Progenitor cell of endocrine pancreas (in vitro differentiated cells): ENCODE data around the gene OSM. TPM values are rescaled to one million over a fixed set of nuclear protein-coding genes. Genes with fewer than 3 reads are reported as not detected.
"Not testable (repeated sequence)": the region's sequence is repeated elsewhere in the genome, so short reads cannot be mapped to it uniquely, and the experiment has no call there.

ENCODE experiments used
- DNase-seq: peaks from one replicate; pipeline ENCODE4 v3.0.0; 2021; ENCODE audit warnings: low spot score; ENCODE audit not compliant: unreplicated experiment
- H3K27ac Mint-ChIP-seq: 2 replicates; pipeline ENCODE4 v1.8.0; 2021; ENCODE audit warnings: mild to moderate bottlenecking, moderate library complexity, mixed read lengths
- H3K27me3 Mint-ChIP-seq: 2 replicates; pipeline ENCODE4 v1.8.0; 2021; ENCODE audit warnings: mixed read lengths
- H3K36me3 Mint-ChIP-seq: 2 replicates; pipeline ENCODE4 v1.8.0; 2022; ENCODE audit warnings: mixed read lengths; ENCODE audit not compliant: insufficient read depth
- H3K4me1 Mint-ChIP-seq: 2 replicates; pipeline ENCODE4 v1.8.0; 2021; ENCODE audit warnings: low read depth, mixed read lengths
- H3K4me3 Mint-ChIP-seq: 2 replicates; pipeline ENCODE4 v1.8.0; 2021; ENCODE audit warnings: low read depth, mild to moderate bottlenecking, moderate library complexity, mixed read lengths
- H3K9me3 Mint-ChIP-seq: 2 replicates; pipeline ENCODE4 v1.8.0; 2021; ENCODE audit warnings: low read depth, mixed read lengths
- CTCF ChIP-seq: fragments of 200-600 bp; sonication (generic); IDR thresholded peaks from one replicate; pipeline ENCODE4 v1.5.0; 2021; ENCODE audit warnings: antibody characterized with exemption, mild to moderate bottlenecking; ENCODE audit not compliant: unreplicated experiment
- total RNA-seq: library from RNA; stranded (reverse); gene quantifications from 2 replicates; pipeline ENCODE4 v1.2.1, GENCODE V29; 2021

OSM gene
- total RNA-seq, 1 donor from 2014 or later, result not detected

- Mint-ChIP-seq H3K27me3 (peaks cover 18% of the 10 kb centered on the region), H3K4me3 (no peak overlapping the region), H3K36me3 (no peaks in the 10 kb centered on the region), H3K4me1 (peaks cover 10% of the 10 kb centered on the region), H3K9me3 (no peaks in the 10 kb centered on the region), H3K27ac (peak overlapping the region; percentile 34)
- DNase-seq, result no peak
- no peak for TF ChIP-seq CTCF
Observed at GRCh38 chr22:30234786-30235470, 31.7 kb downstream of the OSM start.

GRCh38 chr22:30234325-30234724 is 32.3 kb downstream of the OSM start:
- DNase-seq, result not testable (repeated sequence)

DNA sequence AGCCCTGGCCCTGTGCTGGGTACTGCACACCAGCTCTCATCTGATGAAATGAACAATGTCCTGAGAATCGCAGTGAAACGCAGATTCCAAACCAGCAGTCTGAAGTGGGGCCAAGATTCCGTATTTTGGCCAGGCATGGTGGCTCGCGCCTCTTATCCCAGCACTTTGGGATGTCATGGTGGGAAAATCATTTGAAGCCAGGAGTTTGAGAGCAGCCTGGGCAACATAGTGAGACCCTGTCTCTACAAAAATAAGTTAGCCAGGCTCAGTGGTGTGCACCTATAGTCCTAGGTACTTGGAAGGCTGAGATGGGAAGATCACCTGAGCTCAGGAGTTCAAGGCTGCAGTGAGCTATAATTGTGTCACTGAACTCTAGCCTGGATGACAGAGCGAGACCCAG is 33.1 kb downstream of the OSM start:
- no peak overlapping the region for H3K27ac Mint-ChIP-seq
- no peak overlapping the region for H3K4me3 Mint-ChIP-seq
- H3K4me1 Mint-ChIP-seq, result peaks cover 8% of the 10 kb centered on the region
- DNase-seq, result no peak
- no peak for TF ChIP-seq CTCF
- H3K36me3 Mint-ChIP-seq, result no peaks in the 10 kb centered on the region
- no peaks in the 10 kb centered on the region for H3K9me3 Mint-ChIP-seq
- peaks cover 19% of the 10 kb centered on the region for H3K27me3 Mint-ChIP-seq

More at GRCh38 chr22:30234325-30234724, 32.3 kb downstream of the OSM start:
- H3K9me3 Mint-ChIP-seq, H3K4me1 Mint-ChIP-seq, H3K36me3 Mint-ChIP-seq, H3K27ac Mint-ChIP-seq, H3K4me3 Mint-ChIP-seq: not testable (repeated sequence)
- peaks cover 18% of the 10 kb centered on the region for H3K27me3 Mint-ChIP-seq

- Mint-ChIP-seq H3K4me3 (no peak overlapping the region), H3K27me3 (peaks cover 16% of the 10 kb centered on the region), H3K9me3 (no peaks in the 10 kb centered on the region), H3K4me1 (peaks cover 6% of the 10 kb centered on the region), H3K36me3 (no peaks in the 10 kb centered on the region), H3K27ac (no peak overlapping the region)
- DNase-seq, result no peak
- TF ChIP-seq CTCF, result no peak
Observed at GRCh38 chr22:30232716-30233218, 33.9 kb downstream of the OSM start.

DNA sequence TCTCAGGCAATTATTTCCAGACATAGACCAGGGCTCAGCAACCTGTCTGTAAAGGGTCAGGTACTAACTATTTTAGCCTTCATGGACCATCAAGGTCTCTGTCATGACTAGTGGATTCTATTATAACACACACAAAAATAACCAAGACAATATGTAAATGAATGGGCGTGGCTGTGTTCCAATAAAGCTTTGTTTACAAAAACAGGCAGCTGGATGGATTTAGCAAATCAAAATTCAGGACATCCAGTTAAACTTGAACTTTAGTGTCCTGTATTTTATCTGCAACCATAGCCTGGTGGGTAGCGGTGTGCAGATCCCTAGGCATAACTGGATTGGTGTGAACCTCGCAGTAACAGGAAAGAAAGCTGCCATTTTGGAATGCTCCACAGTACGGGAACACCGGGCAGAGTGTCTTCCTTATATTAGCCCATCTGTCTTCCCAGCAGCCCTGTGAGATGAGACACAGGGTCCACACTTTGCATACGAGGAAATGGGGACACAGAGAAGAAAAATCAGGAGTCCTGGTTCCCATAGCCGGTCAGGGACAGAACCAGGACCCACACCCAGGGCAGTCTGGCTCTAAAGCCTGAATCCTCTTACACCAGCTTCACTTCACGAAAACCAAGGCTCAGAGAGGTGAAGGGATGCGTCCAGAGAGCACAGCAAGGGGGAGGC is 35.7 kb downstream of the OSM start:
- TF ChIP-seq CTCF, result no peak
- no peak overlapping the region for H3K4me3 Mint-ChIP-seq
- H3K9me3 Mint-ChIP-seq, result no peaks in the 10 kb centered on the region
- DNase-seq, result no peak
- no peaks in the 10 kb centered on the region for H3K36me3 Mint-ChIP-seq
- peaks cover 18% of the 10 kb centered on the region for H3K27me3 Mint-ChIP-seq
- no peak overlapping the region for H3K27ac Mint-ChIP-seq
- H3K4me1 Mint-ChIP-seq, result peaks cover 6% of the 10 kb centered on the region
